Right lobe of liver (tissue), 6 donors: ENCODE measurements around the gene GALNT10. TPM values are rescaled to one million over a fixed set of nuclear protein-coding genes. Genes with fewer than 3 reads are reported as not detected.

Source experiments
- ATAC-seq, 4 donors: fragments of 200-7000 bp; cut with Tn5 transposase; one replicate each; pipeline ENCODE4 v1.9.1; 2020; ENCODE audit warnings: mild to moderate bottlenecking in 4 of 4, moderate library complexity in 4 of 4
- DNase-seq, 3 donors: peaks; one replicate each; pipeline ENCODE4 v3.0.0-alpha.2; 2020
- H3K27ac ChIP-seq, 3 donors: fragments of 200-600 bp; one replicate each; pipeline ENCODE4 v1.8.0; 2022
- H3K27me3 ChIP-seq, 2 donors: fragments of 200-600 bp; one replicate each; pipeline ENCODE4 v1.8.0; 2022
- H3K36me3 ChIP-seq, 4 donors: fragments of 200-600 bp; sonication (generic) in 1 of 4; one replicate each; pipeline versions ENCODE4 v1.5.1 to v1.8.0; 2017 to 2022; ENCODE audit warnings: control low read depth in 1 of 4
- H3K4me1 ChIP-seq, 4 donors: fragments of 200-600 bp; sonication (generic) in 1 of 4; one replicate each; pipeline versions ENCODE4 v1.5.1 to v1.8.0; 2017 to 2022; ENCODE audit warnings: control low read depth in 1 of 4
- H3K4me3 ChIP-seq, 3 donors: fragments of 200-600 bp; one replicate each; pipeline ENCODE4 v1.8.0; 2022
- H3K9me3 ChIP-seq, 4 donors: fragments of 200-600 bp; sonication (generic) in 1 of 4; one replicate each; pipeline versions ENCODE4 v1.5.1 to v1.8.0; 2017 to 2022; ENCODE audit warnings: control low read depth in 1 of 4
- POLR2A ChIP-seq: fragments of 450-650 bp; IDR thresholded peaks from one replicate; pipeline ENCODE4 v1.6.1; 2017; ENCODE audit warnings: antibody characterized with exemption, mild to moderate bottlenecking
- WGBS: methylation state at CpG from one replicate; pipeline ENCODE4 v1.1.6; 2018; ENCODE audit warnings: low coverage, low lambda C conversion rate; ENCODE audit not compliant: insufficient coverage; ENCODE audit errors: missing lambda C conversion rate; 5-methylcytosine and 5-hydroxymethylcytosine counted together
- intact Hi-C, 2 donors: fragments of 100-400 bp; cut with DNase I; formaldehyde crosslinking; loops; one replicate each; pipeline versions ENCODE4 v1.11.2 to v1.14.1; 2022
- total RNA-seq, 6 experiments: library from RNA; depleted of rRNA in 2 of 6; stranded (reverse); fragments of >200 nt in 2 of 6; fragmentation: NEBNext Ultra II Directional in 3 of 6; extraction: Animal tissue kit (Norgen Biotek cat#: 25700) in 3 of 6; gene quantifications; one replicate each; pipeline versions ENCODE4 v1.1.0 to v1.2.4, GENCODE V29; 2016 to 2023
- TF ChIP-seq, protein P1 (sequence below), 4 donors: fragments of 200-600 bp in 3 of 4; fragments of 450-650 bp in 1 of 4; IDR thresholded peaks; one replicate each; pipeline versions ENCODE4 v1.5.1 to v1.8.0; 2016 to 2022; ENCODE audit warnings: antibody characterized with exemption in 4 of 4, mild to moderate bottlenecking in 2 of 4
- donor health status: DM: no; HTN: yes; CAD: no.
- donor health status: DM: no; HTN: no; CAD: no.
- donor health status: DM: no; HTN: no; CAD: no.
- donor health status: DM: no; HTN: yes; CAD: no.
- donor health status: DM: no; HTN: yes; CAD: no.

Gene GALNT10
- total RNA-seq, 6 experiments from 2014 or later: 4.0 to 9.7 (median 7.1) TPM

DNA sequence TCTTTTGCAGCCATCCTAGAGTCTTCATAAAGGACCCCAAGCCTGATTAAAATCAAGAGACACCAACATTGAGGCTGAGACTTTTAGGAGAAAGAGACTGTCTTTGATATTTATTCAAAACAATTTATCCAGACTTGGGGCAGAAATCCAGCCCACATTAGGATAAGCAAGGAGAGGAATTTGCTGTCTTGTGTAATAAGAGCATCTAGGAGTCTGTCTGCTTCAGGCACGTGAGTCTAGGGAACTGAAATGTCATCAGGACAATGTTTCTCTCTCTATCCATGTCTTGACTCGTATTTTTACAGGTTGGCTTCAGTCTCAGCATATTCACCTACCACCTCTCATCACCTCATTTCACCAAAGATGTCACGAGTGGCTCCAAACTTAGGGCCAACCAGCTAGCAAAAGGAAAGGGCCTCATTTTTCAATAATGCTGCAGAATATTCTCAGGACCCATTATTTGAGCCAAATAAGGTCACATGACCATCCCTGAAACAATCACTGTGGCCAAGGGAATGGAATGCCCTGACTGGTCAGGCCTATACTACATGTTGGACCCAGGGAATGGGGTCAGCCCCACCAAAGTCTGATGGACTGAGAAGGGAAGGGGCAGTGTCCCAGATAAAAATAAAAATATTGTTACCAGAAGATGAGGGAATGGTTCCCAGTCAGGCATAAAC is 184.9 kb downstream of the GALNT10 start:
- no peak for ATAC-seq
- no peak for DNase-seq
- 70% methylated on average over 2 of the region's 3 CpGs for WGBS
- Histone ChIP-seq H3K27ac (no peak overlapping the region), H3K36me3 (no peaks in the 10 kb centered on the region), H3K4me1 (no peaks in the 10 kb centered on the region), H3K9me3 (no peaks in the 10 kb centered on the region), H3K4me3 (no peak overlapping the region), H3K27me3 (no peaks in the 10 kb centered on the region)
- intact Hi-C loops: no loop called here
- TF ChIP-seq POLR2A: no peak
- TF ChIP-seq, protein P1, sequence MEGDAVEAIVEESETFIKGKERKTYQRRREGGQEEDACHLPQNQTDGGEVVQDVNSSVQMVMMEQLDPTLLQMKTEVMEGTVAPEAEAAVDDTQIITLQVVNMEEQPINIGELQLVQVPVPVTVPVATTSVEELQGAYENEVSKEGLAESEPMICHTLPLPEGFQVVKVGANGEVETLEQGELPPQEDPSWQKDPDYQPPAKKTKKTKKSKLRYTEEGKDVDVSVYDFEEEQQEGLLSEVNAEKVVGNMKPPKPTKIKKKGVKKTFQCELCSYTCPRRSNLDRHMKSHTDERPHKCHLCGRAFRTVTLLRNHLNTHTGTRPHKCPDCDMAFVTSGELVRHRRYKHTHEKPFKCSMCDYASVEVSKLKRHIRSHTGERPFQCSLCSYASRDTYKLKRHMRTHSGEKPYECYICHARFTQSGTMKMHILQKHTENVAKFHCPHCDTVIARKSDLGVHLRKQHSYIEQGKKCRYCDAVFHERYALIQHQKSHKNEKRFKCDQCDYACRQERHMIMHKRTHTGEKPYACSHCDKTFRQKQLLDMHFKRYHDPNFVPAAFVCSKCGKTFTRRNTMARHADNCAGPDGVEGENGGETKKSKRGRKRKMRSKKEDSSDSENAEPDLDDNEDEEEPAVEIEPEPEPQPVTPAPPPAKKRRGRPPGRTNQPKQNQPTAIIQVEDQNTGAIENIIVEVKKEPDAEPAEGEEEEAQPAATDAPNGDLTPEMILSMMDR (IDR thresholded peaks at IDR 0.05): no peak

DNA sequence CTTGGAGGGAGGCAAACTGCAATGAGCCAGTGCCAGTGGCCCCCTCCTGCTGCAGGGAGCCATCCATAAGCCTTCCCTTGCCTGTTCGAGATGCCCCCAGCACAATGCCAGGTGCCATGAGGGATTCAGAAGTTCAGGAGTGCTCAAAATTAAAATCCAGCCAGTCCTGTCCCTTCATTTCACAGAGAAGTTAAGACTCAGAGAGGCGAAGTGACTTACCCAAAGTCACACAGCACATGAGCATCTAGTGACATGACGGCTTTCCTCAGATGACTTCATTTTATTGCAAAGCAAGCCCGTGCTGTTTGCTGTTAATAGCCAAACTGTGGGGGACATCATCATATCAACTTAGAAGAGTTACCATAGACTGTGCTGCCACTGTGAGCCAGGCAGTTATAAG is 185.9 kb downstream of the GALNT10 start:
- H3K27ac ChIP-seq: no peak overlapping the region
- no peak overlapping the region for H3K4me3 ChIP-seq
- intact Hi-C loops: no loop called here
- 56% methylated on average over 2 of the region's 4 CpGs for WGBS
- ATAC-seq (no peak), DNase-seq (no peak)
- no peaks in the 10 kb centered on the region for H3K4me1 ChIP-seq
- no peaks in the 10 kb centered on the region for H3K36me3 ChIP-seq
- TF ChIP-seq, protein P1 (IDR thresholded peaks at IDR 0.05): no peak
- TF ChIP-seq POLR2A: no peak
- no peaks in the 10 kb centered on the region for H3K9me3 ChIP-seq
- H3K27me3 ChIP-seq: no peaks in the 10 kb centered on the region

DNA sequence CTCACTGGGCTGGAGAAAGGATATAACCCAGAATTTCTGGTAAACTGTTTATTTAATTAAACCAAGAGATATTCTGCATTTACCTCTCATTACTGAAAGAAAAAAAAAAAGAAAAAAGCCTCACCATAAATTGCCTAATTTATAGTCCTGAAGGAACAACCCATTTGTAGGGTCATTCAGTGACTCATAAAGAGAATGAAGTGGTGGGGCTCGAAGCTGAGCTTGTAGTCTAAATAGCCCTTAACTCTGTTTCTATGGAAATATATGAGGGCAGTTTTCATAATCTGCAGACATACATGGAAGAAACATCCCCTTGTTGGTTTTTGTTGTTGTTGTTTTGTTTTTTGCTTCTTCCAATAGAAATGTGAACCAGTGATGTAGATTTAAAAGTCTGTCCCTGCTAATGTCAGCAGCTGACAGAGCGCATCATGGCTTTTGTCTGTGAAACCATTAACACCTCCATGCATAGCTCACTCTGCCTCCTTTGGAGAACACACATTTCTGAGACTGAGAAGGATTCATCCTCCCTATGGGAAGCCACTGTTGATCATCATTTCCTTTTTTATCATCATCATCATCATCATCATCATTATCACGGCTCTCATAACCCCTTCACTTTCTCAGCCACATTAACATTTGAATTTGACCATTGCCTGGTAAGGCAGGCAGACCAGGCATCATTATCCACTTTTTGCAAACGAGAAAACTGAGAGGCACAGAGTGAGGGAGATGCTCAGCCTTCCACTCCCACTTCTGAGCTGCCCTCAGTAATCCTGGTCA is 187.4 kb downstream of the GALNT10 start:
- no peaks in the 10 kb centered on the region for H3K4me1 ChIP-seq
- H3K27me3 ChIP-seq: no peaks in the 10 kb centered on the region
- no peaks in the 10 kb centered on the region for H3K9me3 ChIP-seq
- WGBS: 78% methylated on average over 4 of the region's 4 CpGs
- no peak for DNase-seq
- TF ChIP-seq, protein P1 (IDR thresholded peaks at IDR 0.05): no peak
- no peak for TF ChIP-seq POLR2A
- intact Hi-C loops: no loop called here
- H3K36me3 ChIP-seq: no peaks in the 10 kb centered on the region
- no peak for ATAC-seq
- H3K27ac ChIP-seq: no peak overlapping the region
- H3K4me3 ChIP-seq: no peak overlapping the region

DNA sequence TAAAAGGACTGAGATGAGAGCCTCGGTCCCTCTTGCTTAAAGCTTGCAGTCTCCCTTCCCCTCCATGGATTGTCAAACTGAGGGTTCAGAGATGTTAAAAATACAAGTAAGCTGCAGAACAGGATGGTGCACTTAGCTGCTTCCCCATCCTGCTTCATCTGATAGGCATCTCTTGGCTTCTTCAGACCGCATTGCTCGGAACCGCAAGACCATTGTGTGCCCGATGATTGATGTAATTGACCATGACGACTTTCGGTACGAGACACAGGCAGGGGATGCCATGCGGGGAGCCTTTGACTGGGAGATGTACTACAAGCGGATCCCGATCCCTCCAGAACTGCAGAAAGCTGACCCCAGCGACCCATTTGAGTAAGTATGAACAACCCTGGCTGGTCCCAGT is 189.7 kb downstream of the GALNT10 start:
- no peak for ATAC-seq
- no peak overlapping the region for H3K4me3 ChIP-seq
- H3K27me3 ChIP-seq: no peaks in the 10 kb centered on the region
- intact Hi-C loops: no loop called here
- no peaks in the 10 kb centered on the region for H3K4me1 ChIP-seq
- TF ChIP-seq, protein P1 (IDR thresholded peaks at IDR 0.05): no peak
- TF ChIP-seq POLR2A: no peak
- no CpG with 5 or more reads among the region's 12 CpGs for WGBS
- no peaks in the 10 kb centered on the region for H3K9me3 ChIP-seq
- no peak for DNase-seq
- H3K27ac ChIP-seq: no peak overlapping the region
- no peaks in the 10 kb centered on the region for H3K36me3 ChIP-seq
